ENCODE results near the gene TP53TG5.

Gene TP53TG5

GRCh38 chr20:45328451-45328850 is 49.7 kb downstream of the TP53TG5 start:
- ATAC-seq (ENCODE audit: insufficient read depth, low read depth) (no peak), DNase-seq (no peak)
- Histone ChIP-seq H3K27ac (ENCODE audit: low read length) (no peak overlapping the region), H3K4me2 (ENCODE audit: insufficient read depth, low read length) (no peak overlapping the region), H2AFZ (ENCODE audit: low read depth, low read length) (no peak overlapping the region), H3K4me3 (ENCODE audit: low read depth in 1 of 2, low read length in 2 of 2) (no peak overlapping the region), H3K9ac (ENCODE audit: low read depth, low read length) (no peak overlapping the region), H3K9me3 (ENCODE audit: insufficient read depth, low read length, severe bottlenecking) (no peaks in the 10 kb centered on the region), H4K20me1 (ENCODE audit: insufficient read depth, low read length) (no peaks in the 10 kb centered on the region), H3K4me1 (ENCODE audit: insufficient read depth, low read length) (no peaks in the 10 kb centered on the region), H3K79me2 (ENCODE audit: insufficient read depth, low read length) (no peaks in the 10 kb centered on the region), H3K27me3 (ENCODE audit: insufficient read depth, low read length, poor library complexity) (peaks cover 4% of the 10 kb centered on the region), H3K36me3 (ENCODE audit: insufficient read depth, low read length) (no peaks in the 10 kb centered on the region)
- TF ChIP-seq, protein P1, sequence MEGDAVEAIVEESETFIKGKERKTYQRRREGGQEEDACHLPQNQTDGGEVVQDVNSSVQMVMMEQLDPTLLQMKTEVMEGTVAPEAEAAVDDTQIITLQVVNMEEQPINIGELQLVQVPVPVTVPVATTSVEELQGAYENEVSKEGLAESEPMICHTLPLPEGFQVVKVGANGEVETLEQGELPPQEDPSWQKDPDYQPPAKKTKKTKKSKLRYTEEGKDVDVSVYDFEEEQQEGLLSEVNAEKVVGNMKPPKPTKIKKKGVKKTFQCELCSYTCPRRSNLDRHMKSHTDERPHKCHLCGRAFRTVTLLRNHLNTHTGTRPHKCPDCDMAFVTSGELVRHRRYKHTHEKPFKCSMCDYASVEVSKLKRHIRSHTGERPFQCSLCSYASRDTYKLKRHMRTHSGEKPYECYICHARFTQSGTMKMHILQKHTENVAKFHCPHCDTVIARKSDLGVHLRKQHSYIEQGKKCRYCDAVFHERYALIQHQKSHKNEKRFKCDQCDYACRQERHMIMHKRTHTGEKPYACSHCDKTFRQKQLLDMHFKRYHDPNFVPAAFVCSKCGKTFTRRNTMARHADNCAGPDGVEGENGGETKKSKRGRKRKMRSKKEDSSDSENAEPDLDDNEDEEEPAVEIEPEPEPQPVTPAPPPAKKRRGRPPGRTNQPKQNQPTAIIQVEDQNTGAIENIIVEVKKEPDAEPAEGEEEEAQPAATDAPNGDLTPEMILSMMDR (IDR thresholded peaks at IDR 0.05; ENCODE audit: borderline replicate concordance, extremely low read depth, low read length, poor library complexity, severe bottlenecking): no peak
- TF ChIP-seq EZH2 (IDR thresholded peaks at IDR 0.05; ENCODE audit: borderline replicate concordance, low read depth, low read length, severe bottlenecking): no peak

GRCh38 chr20:45325371-45325770 is 52.8 kb downstream of the TP53TG5 start:
- Histone ChIP-seq H3K79me2 (ENCODE audit: insufficient read depth, low read length) (no peaks in the 10 kb centered on the region), H3K9ac (ENCODE audit: low read depth, low read length) (no peak overlapping the region), H3K4me3 (ENCODE audit: low read depth in 1 of 2, low read length in 2 of 2) (no peak overlapping the region), H3K4me2 (ENCODE audit: insufficient read depth, low read length) (no peak overlapping the region), H3K9me3 (ENCODE audit: insufficient read depth, low read length, severe bottlenecking) (no peaks in the 10 kb centered on the region), H2AFZ (ENCODE audit: low read depth, low read length) (no peak overlapping the region), H3K4me1 (ENCODE audit: insufficient read depth, low read length) (peaks cover 9% of the 10 kb centered on the region), H3K36me3 (ENCODE audit: insufficient read depth, low read length) (no peaks in the 10 kb centered on the region), H3K27ac (ENCODE audit: low read length) (no peak overlapping the region), H3K27me3 (ENCODE audit: insufficient read depth, low read length, poor library complexity) (peaks cover 4% of the 10 kb centered on the region), H4K20me1 (ENCODE audit: insufficient read depth, low read length) (no peaks in the 10 kb centered on the region)
- TF ChIP-seq EZH2 (IDR thresholded peaks at IDR 0.05; ENCODE audit: borderline replicate concordance, low read depth, low read length, severe bottlenecking): no peak
- TF ChIP-seq, protein P1 (IDR thresholded peaks at IDR 0.05; ENCODE audit: borderline replicate concordance, extremely low read depth, low read length, poor library complexity, severe bottlenecking): no peak
- DNase-seq (no peak), ATAC-seq (ENCODE audit: insufficient read depth, low read depth) (no peak)

- H3K9ac ChIP-seq (ENCODE audit: low read depth, low read length): no peak overlapping the region
- no peak for DNase-seq
- H3K36me3 ChIP-seq (ENCODE audit: insufficient read depth, low read length): no peaks in the 10 kb centered on the region
- peaks cover 26% of the 10 kb centered on the region for H3K4me1 ChIP-seq (ENCODE audit: insufficient read depth, low read length)
- H3K27me3 ChIP-seq (ENCODE audit: insufficient read depth, low read length, poor library complexity): peaks cover 4% of the 10 kb centered on the region
- no peaks in the 10 kb centered on the region for H3K79me2 ChIP-seq (ENCODE audit: insufficient read depth, low read length)
- TF ChIP-seq, protein P1 (IDR thresholded peaks at IDR 0.05; ENCODE audit: borderline replicate concordance, extremely low read depth, low read length, poor library complexity, severe bottlenecking): no peak
- no peak for TF ChIP-seq EZH2 (IDR thresholded peaks at IDR 0.05; ENCODE audit: borderline replicate concordance, low read depth, low read length, severe bottlenecking)
- no peak overlapping the region for H3K27ac ChIP-seq (ENCODE audit: low read length)
- ATAC-seq (ENCODE audit: insufficient read depth, low read depth): no peak
- H4K20me1 ChIP-seq (ENCODE audit: insufficient read depth, low read length): no peaks in the 10 kb centered on the region
- H3K4me2 ChIP-seq (ENCODE audit: insufficient read depth, low read length): no peak overlapping the region
- no peaks in the 10 kb centered on the region for H3K9me3 ChIP-seq (ENCODE audit: insufficient read depth, low read length, severe bottlenecking)
- H2AFZ ChIP-seq (ENCODE audit: low read depth, low read length): no peak overlapping the region
- H3K4me3 ChIP-seq (ENCODE audit: low read depth in 1 of 2, low read length in 2 of 2): no peak overlapping the region
Measured at GRCh38 chr20:45323731-45324130, 54.4 kb downstream of the TP53TG5 start.

DNA sequence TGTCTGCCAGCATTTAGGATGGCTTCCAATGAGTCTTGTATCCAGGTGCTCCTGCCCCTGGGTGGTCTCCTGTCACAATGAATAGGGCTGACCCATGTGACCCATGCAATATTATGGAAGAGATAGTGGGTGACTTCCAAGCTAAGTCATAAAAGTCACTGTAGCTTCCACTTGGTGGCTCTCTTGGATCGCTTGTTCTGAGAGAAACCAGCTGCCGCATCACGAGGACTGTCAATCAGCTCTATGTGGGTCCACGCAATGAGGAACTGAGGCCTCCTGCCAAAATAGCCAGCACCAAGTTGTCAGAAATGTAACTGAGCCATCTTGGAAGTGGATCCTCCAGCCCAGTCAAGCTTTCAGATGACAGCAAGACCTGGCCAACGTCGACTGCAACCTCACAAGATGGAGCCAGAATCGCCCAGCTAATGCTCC is 55.2 kb downstream of the TP53TG5 start:
- H3K36me3 ChIP-seq (ENCODE audit: insufficient read depth, low read length): no peaks in the 10 kb centered on the region
- H2AFZ ChIP-seq (ENCODE audit: low read depth, low read length): no peak overlapping the region
- TF ChIP-seq, protein P1 (IDR thresholded peaks at IDR 0.05; ENCODE audit: borderline replicate concordance, extremely low read depth, low read length, poor library complexity, severe bottlenecking): no peak
- TF ChIP-seq EZH2 (IDR thresholded peaks at IDR 0.05; ENCODE audit: borderline replicate concordance, low read depth, low read length, severe bottlenecking): no peak
- no peaks in the 10 kb centered on the region for H3K9me3 ChIP-seq (ENCODE audit: insufficient read depth, low read length, severe bottlenecking)
- H3K27me3 ChIP-seq (ENCODE audit: insufficient read depth, low read length, poor library complexity): peaks cover 4% of the 10 kb centered on the region
- H3K27ac ChIP-seq (ENCODE audit: low read length): no peak overlapping the region
- no peak overlapping the region for H3K9ac ChIP-seq (ENCODE audit: low read depth, low read length)
- no peaks in the 10 kb centered on the region for H3K79me2 ChIP-seq (ENCODE audit: insufficient read depth, low read length)
- H3K4me3 ChIP-seq (ENCODE audit: low read depth in 1 of 2, low read length in 2 of 2): no peak overlapping the region
- H3K4me1 ChIP-seq (ENCODE audit: insufficient read depth, low read length): peaks cover 33% of the 10 kb centered on the region
- no peak for DNase-seq
- H4K20me1 ChIP-seq (ENCODE audit: insufficient read depth, low read length): no peaks in the 10 kb centered on the region
- no peak overlapping the region for H3K4me2 ChIP-seq (ENCODE audit: insufficient read depth, low read length)
- no peak for ATAC-seq (ENCODE audit: insufficient read depth, low read depth)

Data from DND-41 (cell line).